Sigmoid colon (tissue), 7 donors: ENCODE measurements around the gene BIN1. TPM values are rescaled to one million over a fixed set of nuclear protein-coding genes. Genes with fewer than 3 reads are reported as not detected.

Source experiments
- DNase-seq: peaks from one replicate; pipeline ENCODE4 v3.0.0-alpha.2; 2019
- H3K27ac ChIP-seq, 4 donors: fragments of 200-600 bp; sonication (generic); one replicate each; pipeline ENCODE4 v1.5.1; 2016 to 2019; ENCODE audit warnings: mild to moderate bottlenecking in 1 of 4
- H3K27me3 ChIP-seq, 3 donors: fragments of 200-600 bp; sonication (generic); one replicate each; pipeline ENCODE4 v1.5.1; 2019; ENCODE audit warnings: mild to moderate bottlenecking in 1 of 3
- H3K36me3 ChIP-seq, 4 donors: fragments of 200-600 bp; sonication (generic); one replicate each; pipeline ENCODE4 v1.5.1; 2016 to 2019
- H3K4me1 ChIP-seq, 4 donors: fragments of 200-600 bp; sonication (generic); one replicate each; pipeline ENCODE4 v1.5.1; 2017 to 2019
- H3K4me3 ChIP-seq, 4 donors: fragments of 200-600 bp; sonication (generic); one replicate each; pipeline ENCODE4 v1.5.1; 2017 to 2019; ENCODE audit warnings: mild to moderate bottlenecking in 2 of 4, moderate library complexity in 1 of 4
- H3K9me3 ChIP-seq, 4 donors: fragments of 200-600 bp in 3 of 4; sonication (generic) in 3 of 4; one replicate each; pipeline versions ENCODE4 v1.5.1 to v1.6.1; 2013 to 2019
- EP300 ChIP-seq, 4 donors: sonication (generic); formaldehyde crosslinking; IDR thresholded peaks; one replicate each; pipeline ENCODE4 v1.6.1; 2017; ENCODE audit warnings: antibody characterized with exemption in 4 of 4
- POLR2A ChIP-seq, 2 donors: fragments of 450-650 bp; IDR thresholded peaks; one replicate each; pipeline ENCODE4 v1.6.1; 2016; ENCODE audit warnings: antibody characterized with exemption in 2 of 2, mild to moderate bottlenecking in 2 of 2, moderate library complexity in 2 of 2
- POLR2AphosphoS5 ChIP-seq, 4 donors: sonication (generic); formaldehyde crosslinking; IDR thresholded peaks; one replicate each; pipeline ENCODE4 v1.6.1; 2017; ENCODE audit warnings: antibody characterized with exemption in 4 of 4
- WGBS, 2 donors: extraction: QIAGEN DNeasy Blood & Tissue Kit; methylation state at CpG; one replicate each; pipeline ENCODE4 v1.1.7; 2013; 5-methylcytosine and 5-hydroxymethylcytosine counted together
- intact Hi-C: fragments of 100-400 bp; cut with DNase I; formaldehyde crosslinking; loops from one replicate; pipeline ENCODE4 v1.15.1; 2023
- polyA plus RNA-seq, 3 donors: library from polyadenylated mRNA; stranded (reverse); fragments of 200-250 nt; gene quantifications; one replicate each; pipeline ENCODE4 v1.2.3, GENCODE V29; 2013
- total RNA-seq, 4 donors: library from RNA; depleted of rRNA; stranded (reverse); fragments of >200 nt; gene quantifications; one replicate each; pipeline ENCODE4 v1.1.0, GENCODE V29; 2016
- TF ChIP-seq, protein P1 (sequence below), 4 experiments: fragments of 450-650 bp in 3 of 4; fragments of 200-600 bp in 1 of 4; IDR thresholded peaks; one replicate each; pipeline ENCODE4 v1.5.1; 2016 to 2019; ENCODE audit warnings: antibody characterized with exemption in 4 of 4, mild to moderate bottlenecking in 3 of 4, moderate library complexity in 2 of 4
- donor health status: healthy with polysubstance abuse.
- donor health status: Bipolar disorder and iron deficiency.
- donor health status: healthy.

BIN1 gene
- total and polyA plus RNA-seq, 7 donors: 20.3 to 57.9 (median 38.2) TPM

DNA sequence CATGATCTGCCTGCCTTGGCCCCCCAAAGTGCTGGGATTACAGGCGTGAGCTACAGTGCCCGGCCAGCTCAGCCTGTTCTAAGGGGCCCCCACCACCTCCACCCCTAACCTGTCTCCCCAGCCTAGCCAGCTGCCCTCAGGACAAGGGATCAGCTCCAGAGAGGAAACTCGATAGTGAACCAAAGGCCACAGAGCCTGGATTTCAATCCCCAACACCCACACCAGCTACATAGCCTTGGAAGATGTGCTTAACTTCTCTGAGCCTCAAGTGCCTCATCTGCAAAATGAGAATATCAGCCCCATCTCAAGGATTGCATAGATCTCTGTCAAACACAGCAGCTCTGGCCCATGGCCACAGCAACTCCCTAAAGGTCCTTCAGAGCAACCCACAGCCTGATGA is 32.0 kb downstream of the BIN1 start:
- peaks cover 0 to 11% (median 4%) of the 10 kb centered on the region in 4 donors for H3K4me1 ChIP-seq
- no peaks in the 10 kb centered on the region for H3K9me3 ChIP-seq
- H3K27ac ChIP-seq: no peak overlapping the region
- 87 to 89% methylated on average over 3 of the region's 3 CpGs for WGBS, 2 donors
- intact Hi-C loops: no loop called here
- TF ChIP-seq, protein P1, sequence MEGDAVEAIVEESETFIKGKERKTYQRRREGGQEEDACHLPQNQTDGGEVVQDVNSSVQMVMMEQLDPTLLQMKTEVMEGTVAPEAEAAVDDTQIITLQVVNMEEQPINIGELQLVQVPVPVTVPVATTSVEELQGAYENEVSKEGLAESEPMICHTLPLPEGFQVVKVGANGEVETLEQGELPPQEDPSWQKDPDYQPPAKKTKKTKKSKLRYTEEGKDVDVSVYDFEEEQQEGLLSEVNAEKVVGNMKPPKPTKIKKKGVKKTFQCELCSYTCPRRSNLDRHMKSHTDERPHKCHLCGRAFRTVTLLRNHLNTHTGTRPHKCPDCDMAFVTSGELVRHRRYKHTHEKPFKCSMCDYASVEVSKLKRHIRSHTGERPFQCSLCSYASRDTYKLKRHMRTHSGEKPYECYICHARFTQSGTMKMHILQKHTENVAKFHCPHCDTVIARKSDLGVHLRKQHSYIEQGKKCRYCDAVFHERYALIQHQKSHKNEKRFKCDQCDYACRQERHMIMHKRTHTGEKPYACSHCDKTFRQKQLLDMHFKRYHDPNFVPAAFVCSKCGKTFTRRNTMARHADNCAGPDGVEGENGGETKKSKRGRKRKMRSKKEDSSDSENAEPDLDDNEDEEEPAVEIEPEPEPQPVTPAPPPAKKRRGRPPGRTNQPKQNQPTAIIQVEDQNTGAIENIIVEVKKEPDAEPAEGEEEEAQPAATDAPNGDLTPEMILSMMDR (IDR thresholded peaks at IDR 0.05): no peak
- no peak for TF ChIP-seq POLR2AphosphoS5 (IDR thresholded peaks at IDR 0.05)
- no peak for TF ChIP-seq EP300 (IDR thresholded peaks at IDR 0.05)
- no peak for TF ChIP-seq POLR2A (IDR thresholded peaks at IDR 0.05)
- no peaks in the 10 kb centered on the region for H3K27me3 ChIP-seq
- H3K4me3 ChIP-seq: no peak overlapping the region
- no peak for DNase-seq
- H3K36me3 ChIP-seq: peaks cover 0 to 8% (median 2%) of the 10 kb centered on the region in 4 donors

DNA sequence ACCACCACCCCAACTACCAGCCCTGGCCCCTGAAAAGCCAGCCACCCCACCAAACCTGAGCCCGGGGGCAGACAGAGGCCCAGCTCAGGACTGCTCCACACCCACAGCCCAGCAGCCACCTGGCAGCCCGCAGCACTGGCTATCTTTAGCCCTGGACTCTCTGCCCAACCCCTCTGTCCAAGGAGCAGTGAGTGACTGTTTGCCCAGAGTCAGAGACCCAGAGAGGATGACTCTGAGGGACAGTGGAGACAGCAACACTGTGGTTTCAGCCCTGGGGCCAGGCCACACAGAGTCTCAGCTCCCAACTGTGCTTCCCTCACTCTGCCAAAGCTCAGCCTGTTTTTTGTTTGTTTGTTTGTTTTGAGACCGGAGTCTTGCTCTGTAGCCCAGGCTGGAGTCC is 32.6 kb downstream of the BIN1 start:
- Histone ChIP-seq H3K9me3 (no peaks in the 10 kb centered on the region), H3K27me3 (no peaks in the 10 kb centered on the region), H3K4me3 (no peak overlapping the region), H3K27ac (peak overlapping the region in 1 of 4 donors; percentile 11), H3K4me1 (peaks cover 0 to 11% (median 4%) of the 10 kb centered on the region in 4 donors), H3K36me3 (peaks cover 0 to 10% (median 2%) of the 10 kb centered on the region in 4 donors)
- DNase-seq: no peak
- TF ChIP-seq, protein P1 (IDR thresholded peaks at IDR 0.05): no peak
- TF ChIP-seq POLR2AphosphoS5 (IDR thresholded peaks at IDR 0.05): no peak
- no peak for TF ChIP-seq EP300 (IDR thresholded peaks at IDR 0.05)
- TF ChIP-seq POLR2A (IDR thresholded peaks at IDR 0.05): no peak
- intact Hi-C loops: no loop called here
- WGBS, 2 donors: 53 to 77% methylated on average over 3 of the region's 3 CpGs

DNA sequence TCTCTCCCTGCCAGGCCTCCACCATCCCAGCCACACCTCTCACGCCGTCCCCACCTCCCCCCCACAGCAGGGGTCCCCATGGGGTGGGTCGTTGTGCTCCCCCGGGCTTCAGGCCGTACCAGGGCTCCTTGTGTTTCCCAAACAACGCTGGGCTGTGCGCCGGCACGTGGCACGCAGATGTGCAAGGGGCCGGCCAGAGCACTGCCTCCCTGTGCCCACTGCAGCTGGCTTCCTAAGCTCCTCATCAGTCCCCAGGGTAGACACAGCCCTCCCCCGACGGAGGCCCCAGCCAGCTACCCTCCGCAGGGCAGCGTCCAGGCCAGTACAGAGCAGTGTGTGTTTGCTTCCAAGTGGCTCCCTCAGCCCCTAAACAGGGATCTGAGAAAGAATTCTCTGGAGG is 34.0 kb downstream of the BIN1 start:
- H3K4me1 ChIP-seq: peaks cover 0 to 3% (median 1%) of the 10 kb centered on the region in 4 donors
- H3K36me3 ChIP-seq: peaks cover 0 to 17% (median 2%) of the 10 kb centered on the region in 4 donors
- intact Hi-C loops: no loop called here
- no peak overlapping the region for H3K27ac ChIP-seq
- H3K27me3 ChIP-seq: no peaks in the 10 kb centered on the region
- TF ChIP-seq POLR2AphosphoS5 (IDR thresholded peaks at IDR 0.05) (no peak), POLR2A (IDR thresholded peaks at IDR 0.05) (no peak), EP300 (IDR thresholded peaks at IDR 0.05) (no peak)
- TF ChIP-seq, protein P1 (IDR thresholded peaks at IDR 0.05): no peak
- H3K9me3 ChIP-seq: no peaks in the 10 kb centered on the region
- H3K4me3 ChIP-seq: no peak overlapping the region
- no peak for DNase-seq
- WGBS, 2 donors: 84 to 86% methylated on average over 15 of the region's 15 CpGs

DNA sequence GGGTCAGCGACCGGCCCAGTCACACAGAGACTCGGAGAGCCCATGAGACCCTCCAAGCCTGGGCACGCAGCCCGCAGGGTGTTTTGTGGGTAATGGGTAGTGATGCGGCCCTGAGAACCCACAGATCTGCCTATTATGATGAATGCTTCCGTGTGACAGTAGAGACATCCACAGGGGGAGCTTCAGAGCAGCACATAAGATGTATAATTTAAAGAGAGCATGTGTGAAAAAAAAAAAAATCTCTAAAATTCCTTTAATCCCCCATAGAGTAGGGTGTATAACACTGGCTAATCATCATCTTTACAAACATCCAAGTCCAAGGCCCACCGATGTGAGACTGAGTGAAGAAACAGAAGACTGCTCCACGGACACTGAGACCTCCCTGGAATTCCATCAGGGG is 34.6 kb downstream of the BIN1 start:
- intact Hi-C loops: no loop called here
- Histone ChIP-seq H3K36me3 (peaks cover 0 to 17% (median 2%) of the 10 kb centered on the region in 4 donors), H3K9me3 (no peaks in the 10 kb centered on the region), H3K4me1 (peaks cover 0 to 5% (median 2%) of the 10 kb centered on the region in 4 donors), H3K27me3 (no peaks in the 10 kb centered on the region), H3K4me3 (no peak overlapping the region), H3K27ac (no peak overlapping the region)
- 81 to 82% methylated on average over 9 of the region's 9 CpGs for WGBS, 2 donors
- no peak for DNase-seq
- no peak for TF ChIP-seq POLR2A (IDR thresholded peaks at IDR 0.05)
- no peak for TF ChIP-seq EP300 (IDR thresholded peaks at IDR 0.05)
- no peak for TF ChIP-seq POLR2AphosphoS5 (IDR thresholded peaks at IDR 0.05)
- TF ChIP-seq, protein P1 (IDR thresholded peaks at IDR 0.05): no peak

DNA sequence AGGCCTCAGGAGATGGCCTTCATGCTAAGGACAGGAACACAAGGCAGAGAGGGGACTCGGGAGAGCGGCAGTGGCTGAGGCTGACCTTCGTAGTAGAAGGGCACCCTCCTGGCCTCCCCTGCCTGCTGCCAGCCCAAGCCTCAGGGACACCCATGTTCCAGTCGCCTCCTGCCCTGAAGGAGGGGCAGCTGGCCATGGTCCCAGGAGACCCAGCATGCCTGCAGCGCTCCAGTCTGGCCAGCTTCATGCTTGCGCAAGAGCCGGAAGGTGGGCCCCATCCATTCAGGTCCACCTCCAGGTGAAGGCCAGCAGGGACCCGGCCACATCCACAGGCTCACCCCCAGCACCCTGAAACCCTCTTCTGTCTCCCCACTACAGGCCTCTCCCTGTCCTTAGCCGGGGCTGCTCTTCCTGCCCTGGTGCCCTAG is 35.0 kb downstream of the BIN1 start:
- Histone ChIP-seq H3K27ac (no peak overlapping the region), H3K4me1 (peaks cover 0 to 5% (median 2%) of the 10 kb centered on the region in 4 donors), H3K36me3 (peaks cover 0 to 17% (median 2%) of the 10 kb centered on the region in 4 donors), H3K9me3 (no peaks in the 10 kb centered on the region), H3K27me3 (no peaks in the 10 kb centered on the region), H3K4me3 (no peak overlapping the region)
- no peak for TF ChIP-seq EP300 (IDR thresholded peaks at IDR 0.05)
- TF ChIP-seq, protein P1 (IDR thresholded peaks at IDR 0.05): no peak
- TF ChIP-seq POLR2A (IDR thresholded peaks at IDR 0.05): no peak
- no peak for TF ChIP-seq POLR2AphosphoS5 (IDR thresholded peaks at IDR 0.05)
- WGBS, 2 donors: 93% methylated on average over 9 of the region's 9 CpGs
- intact Hi-C loops: no loop called here
- DNase-seq: no peak
